ENCODE measurements around the gene MYZAP.

- TF ChIP-seq CTCF (IDR thresholded peaks at IDR 0.05) = no peak
- no peak for TF ChIP-seq POLR2A (IDR thresholded peaks at IDR 0.05)
Measured at GRCh38 chr15:57548835-57549234, 42.9 kb upstream of the MYZAP start.

Data from sigmoid colon (tissue), 3 donors.